HCT116 (cell line): ENCODE data around the gene TRIM37. TPM values are rescaled to one million over a fixed set of nuclear protein-coding genes. Genes with fewer than 3 reads are reported as not detected.

Source experiments
- ATAC-seq: fragments of 200-7000 bp; cut with Tn5 transposase; 2 replicates; pipeline ENCODE4 v1.9.1; 2020; ENCODE audit warnings: mild to moderate bottlenecking, moderate library complexity
- BruUV-seq: library from RNA; stranded (reverse); fragments of 400-500 nt; replicated peaks from 2 replicates; lab custom pipeline; 2021; lab: Mats Ljungman, UMichigan
- CTCF ChIA-PET: fragments of 300-600 bp; sonication (Branson Sonifier 250); formaldehyde crosslinking; loops from one replicate; lab custom pipeline; 2021; ENCODE audit warnings: antibody characterized with exemption; lab: Charles Lee
- POLR2A ChIA-PET: fragments of 300-600, 350-600 bp; sonication (Branson Sonifier 250); formaldehyde crosslinking; loops from one replicate; lab custom pipeline; 2021; ENCODE audit warnings: antibody characterized with exemption; lab: Charles Lee
- RAD21 ChIA-PET, 2 experiments: fragments of 300-600 bp; sonication (Branson Sonifier 250); formaldehyde crosslinking; loops; one replicate each; lab custom pipeline; 2023; ENCODE audit warnings: low total read pairs in 2 of 2; ENCODE audit not compliant: uncharacterized antibody in 2 of 2, unreplicated experiment in 2 of 2, low non-redundant PET in 1 of 2; lab: Charles Lee
- DNase-seq: peaks from one replicate; pipeline ENCODE4 v3.0.0-alpha.2; 2010; ENCODE audit warnings: low read depth, low spot score
- H2AFZ ChIP-seq: fragments of 200-600 bp; shearing (Covaris generic), sonication (generic); 2 replicates; pipeline ENCODE4 v1.6.1; 2017; ENCODE audit warnings: low read depth, mixed run types, mixed read lengths, antibody characterized with exemption, low read length; ENCODE audit not compliant: poor library complexity, severe bottlenecking
- H3K27ac ChIP-seq: 2 replicates; pipeline ENCODE4 v1.5.1; 2012; ENCODE audit warnings: low read depth, low read length
- H3K27me3 ChIP-seq: fragments of 200-600 bp; sonication (generic); 2 replicates; pipeline ENCODE4 v1.6.1; 2016; ENCODE audit warnings: mixed run types, low read length, mixed read lengths; ENCODE audit not compliant: insufficient read depth
- H3K36me3 ChIP-seq, 2 experiments: fragments of 200-500 bp in 1 of 2; fragments of 200-600 bp in 1 of 2; sonication (Bioruptor generic) in 1 of 2; sonication (generic) in 1 of 2; 2 replicates each; pipeline versions ENCODE4 v1.5.1 to v1.6.1; 2014 to 2016; ENCODE audit warnings: low read length in 2 of 2, inconsistent platforms in 1 of 2, mixed read lengths in 1 of 2, mixed run types in 1 of 2; ENCODE audit not compliant: insufficient read depth in 2 of 2, control insufficient read depth in 1 of 2
- H3K4me1 ChIP-seq, 2 experiments: fragments of 200-600 bp in 1 of 2; sonication (generic) in 1 of 2; 2 replicates each; pipeline versions ENCODE4 v1.5.1 to v1.6.1; 2012 to 2017; ENCODE audit warnings: low read length in 2 of 2, inconsistent platforms in 1 of 2, mild to moderate bottlenecking in 1 of 2, mixed read lengths in 1 of 2, mixed run types in 1 of 2, moderate library complexity in 1 of 2; ENCODE audit not compliant: insufficient read depth in 2 of 2, control insufficient read depth in 1 of 2
- H3K4me2 ChIP-seq: fragments of 200-600 bp; sonication (generic); 2 replicates; pipeline ENCODE4 v1.6.1; 2017; ENCODE audit warnings: mixed run types, low read length, mixed read lengths
- H3K4me3 ChIP-seq, 2 experiments: fragments of 200-600 bp in 1 of 2; sonication (generic) in 1 of 2; replicated peaks in 1 of 2; 2 replicates each; pipeline ENCODE4 v1.5.1; 2011 to 2016; ENCODE audit warnings: low read length in 2 of 2, control low read depth in 1 of 2, low read depth in 1 of 2, mild to moderate bottlenecking in 1 of 2, mixed read lengths in 1 of 2, mixed run types in 1 of 2
- H3K79me2 ChIP-seq: fragments of 200-600 bp; sonication (generic); 2 replicates; pipeline ENCODE4 v1.6.1; 2017; ENCODE audit warnings: mild to moderate bottlenecking, mixed run types, low read length, moderate library complexity, mixed read lengths; ENCODE audit not compliant: insufficient read depth
- H3K9ac ChIP-seq: fragments of 200-600 bp; sonication (generic); 2 replicates; pipeline ENCODE4 v1.6.1; 2016; ENCODE audit warnings: low read length, mixed read lengths
- H3K9me2 ChIP-seq: fragments of 200-600 bp; sonication (generic), shearing (Covaris generic); 2 replicates; pipeline ENCODE4 v1.6.1; 2017; ENCODE audit warnings: mixed run types, mild to moderate bottlenecking, moderate library complexity; ENCODE audit not compliant: insufficient read depth
- H3K9me3 ChIP-seq, 2 experiments: fragments of 200-500 bp in 1 of 2; fragments of 200-600 bp in 1 of 2; sonication (Bioruptor generic) in 1 of 2; sonication (generic) in 1 of 2; 2 replicates each; pipeline ENCODE4 v1.6.1; 2014 to 2017; ENCODE audit warnings: low read length in 2 of 2, mixed read lengths in 2 of 2, inconsistent platforms in 1 of 2, low read depth in 1 of 2, mild to moderate bottlenecking in 1 of 2, mixed run types in 1 of 2, moderate library complexity in 1 of 2; ENCODE audit not compliant: control insufficient read depth in 1 of 2, insufficient read depth in 1 of 2
- H4K20me1 ChIP-seq: fragments of 200-600 bp; sonication (generic), shearing (Covaris generic); 2 replicates; pipeline ENCODE4 v1.6.1; 2017; ENCODE audit warnings: mixed run types, mild to moderate bottlenecking, moderate library complexity; ENCODE audit not compliant: insufficient read depth
- CBX3 ChIP-seq: IDR thresholded peaks from 2 replicates; pipeline ENCODE4 v1.6.1; 2012; ENCODE audit warnings: low read depth
- EGR1 ChIP-seq: IDR thresholded peaks from 2 replicates; pipeline ENCODE4 v1.6.1; 2012; ENCODE audit warnings: low read depth
- ELF1 ChIP-seq: IDR thresholded peaks from 2 replicates; pipeline ENCODE4 v1.6.1; 2012; ENCODE audit warnings: low read depth, borderline replicate concordance
- EZH2phosphoT487 ChIP-seq: fragments of 200-600 bp; IDR thresholded peaks from 2 replicates; pipeline ENCODE4 v1.6.1; 2018; ENCODE audit warnings: antibody characterized with exemption, borderline replicate concordance
- POLR2A ChIP-seq: IDR thresholded peaks from 2 replicates; pipeline ENCODE4 v1.7.0; 2011; ENCODE audit warnings: borderline replicate concordance; ENCODE audit not compliant: insufficient read depth, insufficient read length; ENCODE audit errors: extremely low read depth
- POLR2AphosphoS5 ChIP-seq: IDR thresholded peaks from 2 replicates; pipeline ENCODE4 v1.6.1; 2011; ENCODE audit warnings: mild to moderate bottlenecking, low read depth, low read length, moderate library complexity
- RAD21 ChIP-seq: IDR thresholded peaks from 2 replicates; pipeline ENCODE4 v1.6.1; 2012; ENCODE audit warnings: low read depth, mild to moderate bottlenecking
- SP1 ChIP-seq: IDR thresholded peaks from 2 replicates; pipeline ENCODE4 v1.6.1; 2012; ENCODE audit warnings: low read depth
- SRF ChIP-seq: IDR thresholded peaks from 2 replicates; pipeline ENCODE4 v1.6.1; 2012; ENCODE audit warnings: low read depth
- TCF7L2 ChIP-seq: IDR thresholded peaks from 2 replicates; pipeline ENCODE4 v1.7.0; 2011; ENCODE audit warnings: borderline replicate concordance, inconsistent platforms; ENCODE audit not compliant: insufficient read depth, insufficient read length; ENCODE audit errors: extremely low read depth
- YY1 ChIP-seq: IDR thresholded peaks from 2 replicates; pipeline ENCODE4 v1.6.1; 2011; ENCODE audit warnings: low read length, low read depth, moderate library complexity, mild to moderate bottlenecking; ENCODE audit not compliant: insufficient replicate concordance; ENCODE audit errors: extremely low read depth
- ZFX ChIP-seq: fragments of 450-650 bp; IDR thresholded peaks from 2 replicates; pipeline ENCODE4 v1.6.1; 2017
- ZNF274 ChIP-seq: fragments of 200-500 bp; sonication (Bioruptor generic); IDR thresholded peaks from 2 replicates; pipeline ENCODE4 v1.6.1; 2014; ENCODE audit warnings: mild to moderate bottlenecking, low read depth, low read length, inconsistent platforms
- intact Hi-C: fragments of 100-400 bp; cut with micrococcal nuclease; formaldehyde crosslinking; loops from 2 replicates; pipeline ENCODE4 v1.10.0; 2022
- total RNA-seq: library from RNA; stranded (reverse); gene quantifications from one replicate; pipeline ENCODE4 v1.2.1, GENCODE V29; 2021; ENCODE audit not compliant: unreplicated experiment
- TF ChIP-seq, protein P1 (sequence below): IDR thresholded peaks from 2 replicates; pipeline ENCODE4 v1.6.1; 2012; ENCODE audit warnings: low read depth
- TF ChIP-seq, protein P2 (sequence below), 3 experiments: fragments of 200-600 bp in 1 of 3; sonication (generic) in 1 of 3; IDR thresholded peaks in 2 of 3; conservative IDR thresholded peaks in 1 of 3; 2 replicates each; pipeline ENCODE4 v1.5.1; 2012 to 2017; ENCODE audit warnings: low read depth in 2 of 3, low read length in 2 of 3, antibody characterized with exemption in 1 of 3, borderline replicate concordance in 1 of 3, control low read depth in 1 of 3, mild to moderate bottlenecking in 1 of 3, mixed read lengths in 1 of 3, mixed run types in 1 of 3, moderate library complexity in 1 of 3; ENCODE audit not compliant: insufficient read depth in 1 of 3
- TF ChIP-seq, protein P3 (sequence below): IDR thresholded peaks from 2 replicates; pipeline ENCODE4 v1.6.1; 2012

Gene TRIM37
- total RNA-seq, 1 experiment from 2014 or later = 55.7 TPM

DNA sequence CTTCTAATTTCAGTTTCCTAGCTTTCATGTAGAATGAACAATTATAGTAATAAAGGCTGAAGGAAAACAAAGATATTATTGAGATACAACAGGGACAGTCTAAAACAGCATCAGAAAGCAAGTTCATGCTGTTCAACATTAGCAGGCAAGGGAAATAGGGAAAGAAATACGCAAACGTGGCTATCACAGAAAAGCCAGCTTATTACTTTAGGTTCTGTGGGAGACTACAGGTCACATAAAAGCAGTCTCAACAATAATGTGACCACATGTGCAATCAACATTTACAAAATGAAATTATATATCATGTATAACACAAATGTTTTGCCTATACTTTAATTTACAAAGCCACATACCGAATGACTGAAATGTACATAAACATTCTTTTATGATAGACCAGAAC lies 4.9 kb upstream of the TRIM37 start:
- ATAC-seq (no peak), DNase-seq (no peak)
- Histone ChIP-seq H3K4me1 (peaks cover 5 to 9% of the 10 kb centered on the region in 2 experiments; a peak in 3 of 4 replicates), H2AFZ (no peak overlapping the region), H3K4me2 (no peak overlapping the region), H3K9me2 (no peaks in the 10 kb centered on the region), H3K79me2 (peaks cover 21% of the 10 kb centered on the region), H3K27ac (no peak overlapping the region), H3K4me3 (no peak overlapping the region), H3K36me3 (peaks cover 4 to 9% of the 10 kb centered on the region in 2 experiments; a peak in 2 of 4 replicates), H4K20me1 (no peaks in the 10 kb centered on the region), H3K9ac (no peak overlapping the region), H3K9me3 (no peaks in the 10 kb centered on the region), H3K27me3 (no peaks in the 10 kb centered on the region)
- TF ChIP-seq ELF1 = no peak
- TF ChIP-seq RAD21 = no peak
- TF ChIP-seq, protein P1, sequence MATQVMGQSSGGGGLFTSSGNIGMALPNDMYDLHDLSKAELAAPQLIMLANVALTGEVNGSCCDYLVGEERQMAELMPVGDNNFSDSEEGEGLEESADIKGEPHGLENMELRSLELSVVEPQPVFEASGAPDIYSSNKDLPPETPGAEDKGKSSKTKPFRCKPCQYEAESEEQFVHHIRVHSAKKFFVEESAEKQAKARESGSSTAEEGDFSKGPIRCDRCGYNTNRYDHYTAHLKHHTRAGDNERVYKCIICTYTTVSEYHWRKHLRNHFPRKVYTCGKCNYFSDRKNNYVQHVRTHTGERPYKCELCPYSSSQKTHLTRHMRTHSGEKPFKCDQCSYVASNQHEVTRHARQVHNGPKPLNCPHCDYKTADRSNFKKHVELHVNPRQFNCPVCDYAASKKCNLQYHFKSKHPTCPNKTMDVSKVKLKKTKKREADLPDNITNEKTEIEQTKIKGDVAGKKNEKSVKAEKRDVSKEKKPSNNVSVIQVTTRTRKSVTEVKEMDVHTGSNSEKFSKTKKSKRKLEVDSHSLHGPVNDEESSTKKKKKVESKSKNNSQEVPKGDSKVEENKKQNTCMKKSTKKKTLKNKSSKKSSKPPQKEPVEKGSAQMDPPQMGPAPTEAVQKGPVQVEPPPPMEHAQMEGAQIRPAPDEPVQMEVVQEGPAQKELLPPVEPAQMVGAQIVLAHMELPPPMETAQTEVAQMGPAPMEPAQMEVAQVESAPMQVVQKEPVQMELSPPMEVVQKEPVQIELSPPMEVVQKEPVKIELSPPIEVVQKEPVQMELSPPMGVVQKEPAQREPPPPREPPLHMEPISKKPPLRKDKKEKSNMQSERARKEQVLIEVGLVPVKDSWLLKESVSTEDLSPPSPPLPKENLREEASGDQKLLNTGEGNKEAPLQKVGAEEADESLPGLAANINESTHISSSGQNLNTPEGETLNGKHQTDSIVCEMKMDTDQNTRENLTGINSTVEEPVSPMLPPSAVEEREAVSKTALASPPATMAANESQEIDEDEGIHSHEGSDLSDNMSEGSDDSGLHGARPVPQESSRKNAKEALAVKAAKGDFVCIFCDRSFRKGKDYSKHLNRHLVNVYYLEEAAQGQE = no peak
- TF ChIP-seq YY1 = no peak
- intact Hi-C loops = no loop called here
- RAD21 ChIA-PET = no interaction called here
- CTCF ChIA-PET = no interaction called here
- no TSS peak for BruUV-seq
- POLR2A ChIA-PET = interaction anchor here (0.5 kb wide), 1 partner anchor 18 kb away, joined by 3 read pairs; no protein-coding TSS in a partner anchor

DNA sequence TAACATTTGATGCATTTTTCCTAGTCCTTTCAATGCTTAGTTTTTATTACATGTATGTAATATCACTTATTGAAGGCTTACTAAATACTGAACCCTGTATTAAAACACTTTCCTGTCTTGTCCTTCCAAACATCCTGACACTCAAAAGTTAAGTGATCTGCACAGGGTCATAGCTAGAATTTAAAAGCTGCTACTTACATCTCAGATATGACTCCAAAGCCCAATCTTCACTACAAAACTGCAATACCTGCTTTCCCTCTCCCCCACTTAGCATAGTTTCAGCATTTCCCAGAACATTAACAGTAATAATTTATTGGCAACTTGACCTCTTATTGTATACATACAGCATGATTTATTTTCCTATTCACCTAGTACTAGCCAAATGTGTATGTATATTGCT lies 4.3 kb upstream of the TRIM37 start:
- RAD21 ChIA-PET = no interaction called here
- H3K4me2 ChIP-seq = no peak overlapping the region
- POLR2A ChIA-PET = interaction anchor here (0.5 kb wide), 1 partner anchor 19 kb away, joined by 3 read pairs; no protein-coding TSS in a partner anchor
- H3K79me2 ChIP-seq = peaks cover 26% of the 10 kb centered on the region
- peaks cover 5 to 10% of the 10 kb centered on the region in 2 experiments; a peak in 3 of 4 replicates for H3K4me1 ChIP-seq
- CTCF ChIA-PET = no interaction called here
- no peak overlapping the region for H2AFZ ChIP-seq
- BruUV-seq = no TSS peak
- intact Hi-C loops = no loop called here
- ATAC-seq (no peak), DNase-seq (no peak)
- no peak overlapping the region for H3K4me3 ChIP-seq
- no peaks in the 10 kb centered on the region for H3K9me3 ChIP-seq
- H3K36me3 ChIP-seq = peaks cover 4 to 9% of the 10 kb centered on the region in 2 experiments; a peak in 2 of 4 replicates
- H3K9me2 ChIP-seq = no peaks in the 10 kb centered on the region
- H3K9ac ChIP-seq = no peak overlapping the region
- H3K27me3 ChIP-seq = no peaks in the 10 kb centered on the region
- H4K20me1 ChIP-seq = no peaks in the 10 kb centered on the region
- no peak overlapping the region for H3K27ac ChIP-seq
- TF ChIP-seq POLR2A (no peak), CBX3 (no peak), POLR2AphosphoS5 (no peak), SP1 (no peak), ZFX (no peak), SRF (no peak), EGR1 (no peak), ZNF274 (no peak), EZH2phosphoT487 (no peak), RAD21 (no peak), TCF7L2 (no peak)
- TF ChIP-seq, protein P2, sequence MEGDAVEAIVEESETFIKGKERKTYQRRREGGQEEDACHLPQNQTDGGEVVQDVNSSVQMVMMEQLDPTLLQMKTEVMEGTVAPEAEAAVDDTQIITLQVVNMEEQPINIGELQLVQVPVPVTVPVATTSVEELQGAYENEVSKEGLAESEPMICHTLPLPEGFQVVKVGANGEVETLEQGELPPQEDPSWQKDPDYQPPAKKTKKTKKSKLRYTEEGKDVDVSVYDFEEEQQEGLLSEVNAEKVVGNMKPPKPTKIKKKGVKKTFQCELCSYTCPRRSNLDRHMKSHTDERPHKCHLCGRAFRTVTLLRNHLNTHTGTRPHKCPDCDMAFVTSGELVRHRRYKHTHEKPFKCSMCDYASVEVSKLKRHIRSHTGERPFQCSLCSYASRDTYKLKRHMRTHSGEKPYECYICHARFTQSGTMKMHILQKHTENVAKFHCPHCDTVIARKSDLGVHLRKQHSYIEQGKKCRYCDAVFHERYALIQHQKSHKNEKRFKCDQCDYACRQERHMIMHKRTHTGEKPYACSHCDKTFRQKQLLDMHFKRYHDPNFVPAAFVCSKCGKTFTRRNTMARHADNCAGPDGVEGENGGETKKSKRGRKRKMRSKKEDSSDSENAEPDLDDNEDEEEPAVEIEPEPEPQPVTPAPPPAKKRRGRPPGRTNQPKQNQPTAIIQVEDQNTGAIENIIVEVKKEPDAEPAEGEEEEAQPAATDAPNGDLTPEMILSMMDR (IDR thresholded peaks at IDR 0.05 in 2 of 3, conservative IDR thresholded peaks at IDR 0.05 in 1 of 3; ENCODE audit: borderline replicate concordance in 1 of 3, insufficient read depth in 1 of 3, low read depth in 2 of 3, low read length in 2 of 3) = no peak
- TF ChIP-seq, protein P3, sequence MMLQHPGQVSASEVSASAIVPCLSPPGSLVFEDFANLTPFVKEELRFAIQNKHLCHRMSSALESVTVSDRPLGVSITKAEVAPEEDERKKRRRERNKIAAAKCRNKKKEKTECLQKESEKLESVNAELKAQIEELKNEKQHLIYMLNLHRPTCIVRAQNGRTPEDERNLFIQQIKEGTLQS = no peak
